CD14-positive monocyte (primary cell): ENCODE measurements around the gene TGFBRAP1. TPM values are rescaled to one million over a fixed set of nuclear protein-coding genes. Genes with fewer than 3 reads are reported as not detected.

Source experiments
- DNase-seq, 3 donors: peaks; one replicate each; pipeline ENCODE4 v3.0.0-alpha.2; 2011 to 2022
- H2AFZ ChIP-seq: 2 replicates; pipeline ENCODE4 v1.6.0; 2012; ENCODE audit warnings: mild to moderate bottlenecking, low read depth, low read length, inconsistent platforms; ENCODE audit not compliant: insufficient read depth, poor library complexity, severe bottlenecking
- H3K27ac ChIP-seq, 2 donors: 1 replicate in 1 of 2; 2 replicates in 1 of 2; pipeline ENCODE4 v1.5.1; 2012 to 2013; ENCODE audit warnings: low read length in 2 of 2, control low read depth in 1 of 2, inconsistent platforms in 1 of 2, low read depth in 1 of 2, mild to moderate bottlenecking in 1 of 2
- H3K27me3 ChIP-seq, 2 donors: one replicate each; pipeline versions ENCODE4 v1.6.0 to v1.6.1; 2011 to 2013; ENCODE audit warnings: low read length in 2 of 2; ENCODE audit not compliant: control insufficient read depth in 2 of 2, insufficient read depth in 2 of 2
- H3K36me3 ChIP-seq, 2 donors: replicated peaks in 1 of 2; 1 replicate in 1 of 2; 2 replicates in 1 of 2; pipeline versions ENCODE4 v1.5.1 to v1.6.1; 2012 to 2013; ENCODE audit warnings: low read length in 2 of 2, control low read depth in 1 of 2, inconsistent platforms in 1 of 2, mild to moderate bottlenecking in 1 of 2; ENCODE audit not compliant: insufficient read depth in 2 of 2, control insufficient read depth in 1 of 2
- H3K4me1 ChIP-seq, 2 donors: 1 replicate in 1 of 2; 2 replicates in 1 of 2; pipeline versions ENCODE4 v1.5.1 to v1.6.1; 2012 to 2013; ENCODE audit warnings: low read length in 2 of 2, control low read depth in 1 of 2, inconsistent platforms in 1 of 2, mild to moderate bottlenecking in 1 of 2, moderate library complexity in 1 of 2; ENCODE audit not compliant: insufficient read depth in 2 of 2, control insufficient read depth in 1 of 2
- H3K4me2 ChIP-seq: replicated peaks from 2 replicates; pipeline ENCODE3; 2012; ENCODE audit warnings: low read length, moderate library complexity, mild to moderate bottlenecking; ENCODE audit not compliant: poor library complexity, severe bottlenecking; ENCODE audit errors: extremely low read depth
- H3K4me3 ChIP-seq, 3 experiments: fragments of 200-600 bp in 1 of 3; sonication (generic) in 1 of 3; replicated peaks in 1 of 3; 1 replicate in 2 of 3; 2 replicates in 1 of 3; pipeline ENCODE4 v1.5.1; 2011 to 2013; ENCODE audit warnings: low read length in 3 of 3, mild to moderate bottlenecking in 3 of 3, control low read depth in 2 of 3, low read depth in 2 of 3, inconsistent platforms in 1 of 3, moderate library complexity in 1 of 3
- H3K79me2 ChIP-seq: 2 replicates; pipeline ENCODE4 v1.6.0; 2012; ENCODE audit warnings: mild to moderate bottlenecking, control low read depth, inconsistent platforms, low read length, moderate library complexity; ENCODE audit not compliant: insufficient read depth
- H3K9ac ChIP-seq: 2 replicates; pipeline ENCODE4 v1.6.0; 2017; ENCODE audit warnings: low read length, mild to moderate bottlenecking; ENCODE audit not compliant: insufficient read depth, poor library complexity, severe bottlenecking
- H3K9me3 ChIP-seq, 2 donors: replicated peaks in 1 of 2; 1 replicate in 1 of 2; 2 replicates in 1 of 2; pipeline versions ENCODE4 v1.5.1 to v1.6.1; 2012 to 2013; ENCODE audit warnings: low read length in 2 of 2, control low read depth in 1 of 2; ENCODE audit not compliant: control insufficient read depth in 1 of 2, insufficient read depth in 1 of 2
- H4K20me1 ChIP-seq: 2 replicates; pipeline ENCODE4 v1.6.0; 2012; ENCODE audit warnings: mild to moderate bottlenecking, low read length, control low read depth, moderate library complexity; ENCODE audit not compliant: insufficient read depth
- H3K27ac Mint-ChIP-seq, 7 donors: one replicate each; pipeline ENCODE4 v1.8.0; 2020; ENCODE audit warnings: mild to moderate bottlenecking in 7 of 7, mixed read lengths in 7 of 7, moderate library complexity in 6 of 7, inconsistent platforms in 2 of 7
- H3K27me3 Mint-ChIP-seq, 3 donors: one replicate each; pipeline ENCODE4 v1.8.0; 2021 to 2022; ENCODE audit warnings: low read depth in 3 of 3, mild to moderate bottlenecking in 3 of 3, mixed read lengths in 3 of 3, moderate library complexity in 3 of 3, inconsistent platforms in 1 of 3
- H3K36me3 Mint-ChIP-seq, 2 donors: one replicate each; pipeline ENCODE4 v1.8.0; 2020; ENCODE audit warnings: mixed read lengths in 2 of 2, inconsistent platforms in 1 of 2, mild to moderate bottlenecking in 1 of 2
- H3K4me1 Mint-ChIP-seq: one replicate; pipeline ENCODE4 v1.8.0; 2020; ENCODE audit warnings: mild to moderate bottlenecking, mixed read lengths
- H3K4me3 Mint-ChIP-seq, 2 donors: one replicate each; pipeline ENCODE4 v1.8.0; 2020; ENCODE audit warnings: mild to moderate bottlenecking in 2 of 2, mixed read lengths in 2 of 2, moderate library complexity in 1 of 2
- H3K9me3 Mint-ChIP-seq, 7 donors: one replicate each; pipeline ENCODE4 v1.8.0; 2020 to 2022; ENCODE audit warnings: mixed read lengths in 7 of 7, mild to moderate bottlenecking in 6 of 7, moderate library complexity in 6 of 7, inconsistent platforms in 2 of 7
- WGBS: methylation state at CpG from one replicate; pipeline ENCODE4 v1.1.5; 2013; ENCODE audit warnings: missing lambda C conversion rate; ENCODE audit not compliant: insufficient coverage; 5-methylcytosine and 5-hydroxymethylcytosine counted together
- intact Hi-C, 2 donors: fragments of 100-400 bp; cut with micrococcal nuclease; formaldehyde crosslinking; loops; one replicate each; pipeline versions ENCODE4 v1.15.0 to v1.15.1; 2023
- polyA plus RNA-seq, 3 donors: library from polyadenylated mRNA; depleted of rRNA in 1 of 3; unstranded in 2 of 3; stranded (reverse) in 1 of 3; fragments of 300-500 nt in 2 of 3; fragments of >200 nt in 1 of 3; fragmentation: Illumina TruSeq in 2 of 3; gene quantifications; 1 replicate in 2 of 3; 2 replicates in 1 of 3; pipeline ENCODE4 v1.2.3, GENCODE V29; 2012 to 2021
- TF ChIP-seq, protein P1 (sequence below): fragments of 200-600 bp; IDR thresholded peaks from one replicate; pipeline ENCODE4 v1.8.0; 2022; ENCODE audit warnings: antibody characterized with exemption, mild to moderate bottlenecking

Gene TGFBRAP1
- polyA plus RNA-seq, 3 donors = 10.0 to 10.5 (median 10.2) TPM

DNA sequence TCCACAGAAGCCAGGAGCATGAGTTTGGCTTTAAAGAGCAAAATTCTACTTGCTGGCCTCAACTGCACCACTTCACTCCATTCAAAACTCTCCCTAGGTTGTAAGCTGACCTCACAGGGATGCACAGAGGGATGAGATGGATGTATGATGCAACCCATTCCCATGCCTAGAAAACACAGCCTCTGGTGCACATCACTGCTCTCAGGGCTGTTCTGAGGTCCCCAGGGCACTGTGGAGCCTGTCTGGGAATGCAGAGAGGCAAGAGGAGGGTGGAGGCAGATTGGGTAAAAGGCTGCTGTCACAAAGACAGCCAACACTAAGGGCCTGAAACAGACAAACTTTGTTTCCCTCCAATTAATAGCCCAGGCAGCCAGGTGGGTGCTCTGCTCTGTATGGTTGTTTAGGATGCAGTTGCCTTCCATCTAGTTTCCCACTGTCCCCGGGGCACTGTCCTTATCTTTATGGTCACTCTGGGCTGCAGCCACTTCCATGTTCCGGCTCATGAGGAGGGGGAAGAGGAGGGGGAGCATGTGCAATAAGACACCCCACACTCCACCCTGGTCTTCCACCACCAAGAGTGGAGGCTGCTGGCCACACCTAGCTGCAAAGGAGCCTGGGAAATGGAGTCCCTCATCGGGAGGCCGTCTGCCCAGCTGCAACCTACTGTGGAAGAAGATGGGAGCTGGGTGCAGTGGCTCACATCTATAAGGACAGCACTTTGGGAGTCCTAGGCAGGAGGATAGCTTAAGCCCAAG lies 81.0 kb downstream of the TGFBRAP1 start:
- no peak for DNase-seq
- H3K4me3 Mint-ChIP-seq = no peak overlapping the region
- Histone ChIP-seq H3K4me2 (no peak overlapping the region), H3K4me1 (no peaks in the 10 kb centered on the region), H3K9ac (no peak overlapping the region), H3K27ac (no peak overlapping the region), H3K4me3 (no peak overlapping the region), H3K9me3 (no peaks in the 10 kb centered on the region), H3K27me3 (no peaks in the 10 kb centered on the region), H4K20me1 (no peaks in the 10 kb centered on the region), H2AFZ (no peak overlapping the region), H3K36me3 (no peaks in the 10 kb centered on the region), H3K79me2 (no peaks in the 10 kb centered on the region)
- intact Hi-C loops = no loop called here
- H3K36me3 Mint-ChIP-seq = peaks cover 0 to 3% of the 10 kb centered on the region in 2 donors
- TF ChIP-seq, protein P1, sequence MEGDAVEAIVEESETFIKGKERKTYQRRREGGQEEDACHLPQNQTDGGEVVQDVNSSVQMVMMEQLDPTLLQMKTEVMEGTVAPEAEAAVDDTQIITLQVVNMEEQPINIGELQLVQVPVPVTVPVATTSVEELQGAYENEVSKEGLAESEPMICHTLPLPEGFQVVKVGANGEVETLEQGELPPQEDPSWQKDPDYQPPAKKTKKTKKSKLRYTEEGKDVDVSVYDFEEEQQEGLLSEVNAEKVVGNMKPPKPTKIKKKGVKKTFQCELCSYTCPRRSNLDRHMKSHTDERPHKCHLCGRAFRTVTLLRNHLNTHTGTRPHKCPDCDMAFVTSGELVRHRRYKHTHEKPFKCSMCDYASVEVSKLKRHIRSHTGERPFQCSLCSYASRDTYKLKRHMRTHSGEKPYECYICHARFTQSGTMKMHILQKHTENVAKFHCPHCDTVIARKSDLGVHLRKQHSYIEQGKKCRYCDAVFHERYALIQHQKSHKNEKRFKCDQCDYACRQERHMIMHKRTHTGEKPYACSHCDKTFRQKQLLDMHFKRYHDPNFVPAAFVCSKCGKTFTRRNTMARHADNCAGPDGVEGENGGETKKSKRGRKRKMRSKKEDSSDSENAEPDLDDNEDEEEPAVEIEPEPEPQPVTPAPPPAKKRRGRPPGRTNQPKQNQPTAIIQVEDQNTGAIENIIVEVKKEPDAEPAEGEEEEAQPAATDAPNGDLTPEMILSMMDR = no peak
- H3K27ac Mint-ChIP-seq = no peak overlapping the region
- H3K27me3 Mint-ChIP-seq = peaks cover 0 to 2% (median 1%) of the 10 kb centered on the region in 3 donors
- 100% methylated on average over 1 of the region's 4 CpGs for WGBS
- H3K9me3 Mint-ChIP-seq = peaks cover 0 to 8% (median 3%) of the 10 kb centered on the region in 7 donors
- no peaks in the 10 kb centered on the region for H3K4me1 Mint-ChIP-seq

DNA sequence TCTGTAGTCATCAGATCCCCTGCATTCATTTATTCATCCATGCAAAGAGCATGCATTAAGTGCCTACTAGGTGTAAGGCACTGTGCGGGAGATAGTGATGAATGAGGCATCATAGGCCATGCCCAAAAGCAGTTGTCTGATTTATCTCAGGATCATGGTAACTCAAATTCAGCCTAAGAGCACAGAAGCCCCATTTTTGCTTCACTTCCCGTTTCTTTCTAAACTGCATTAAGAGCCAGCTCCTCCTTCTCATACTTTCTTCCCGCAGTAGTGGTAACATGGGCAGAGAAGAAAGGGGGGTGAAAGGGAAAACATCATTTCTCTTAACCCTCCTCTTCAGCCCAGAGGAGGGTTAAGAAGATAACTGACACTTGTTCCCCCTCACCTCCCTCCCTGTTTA lies 85.1 kb downstream of the TGFBRAP1 start:
- intact Hi-C loops = no loop called here
- peak overlapping the region in 1 of 7 donors; percentile 63 for H3K27ac Mint-ChIP-seq
- no peak for DNase-seq

More for the DNA sequence above, 85.1 kb downstream of the TGFBRAP1 start:
- Mint-ChIP-seq H3K27me3 (peaks cover 0 to 3% (median 2%) of the 10 kb centered on the region in 3 donors), H3K9me3 (peaks cover 0 to 2% (median 0%) of the 10 kb centered on the region in 7 donors), H3K4me1 (no peaks in the 10 kb centered on the region), H3K36me3 (peaks cover 0 to 3% of the 10 kb centered on the region in 2 donors), H3K4me3 (no peak overlapping the region)
- no peaks in the 10 kb centered on the region for H3K27me3 ChIP-seq
- no peak overlapping the region for H3K4me3 ChIP-seq
- H3K9me3 ChIP-seq = no peaks in the 10 kb centered on the region
- H2AFZ ChIP-seq = no peak overlapping the region
- H3K27ac ChIP-seq = no peak overlapping the region
- no peak overlapping the region for H3K9ac ChIP-seq
- H4K20me1 ChIP-seq = no peaks in the 10 kb centered on the region
- no peaks in the 10 kb centered on the region for H3K4me1 ChIP-seq
- H3K4me2 ChIP-seq = no peak overlapping the region
- TF ChIP-seq, protein P1 = no peak
- H3K79me2 ChIP-seq = no peaks in the 10 kb centered on the region
- WGBS = no CpG with 5 or more reads among the region's 3 CpGs
- H3K36me3 ChIP-seq = no peaks in the 10 kb centered on the region
